NCI-H524 (cell line): ENCODE results near the gene PRKAA2.
A peak's percentile ranks its signal among the peaks of the same experiment; 100 is the strongest.

Experiments used
- DNase-seq, 2 experiments: peaks; one replicate each; lab custom pipeline; 2025; lab: John Stamatoyannopoulos, UW

The PRKAA2 gene

GRCh38 chr1:56713112-56713511 lies 68.0 kb downstream of the PRKAA2 start:
- DNase-seq, result no peak

- no peak for DNase-seq
These were observed 70.0 kb downstream of the PRKAA2 start for GRCh38 chr1:56715156-56715555.

- no peak for DNase-seq
These were observed 74.1 kb downstream of the PRKAA2 start for GRCh38 chr1:56719171-56719570.

GRCh38 chr1:56726706-56727105 lies 81.6 kb downstream of the PRKAA2 start:
- no peak for DNase-seq

- DNase-seq, result no peak
These were observed 83.8 kb downstream of the PRKAA2 start for GRCh38 chr1:56728964-56729363.

GRCh38 chr1:56745231-56745630 lies 100.1 kb downstream of the PRKAA2 start:
- no peak for DNase-seq

GRCh38 chr1:56754708-56755479 lies 109.8 kb downstream of the PRKAA2 start:
- DNase-seq, result no peak

- DNase-seq, result no peak
These were observed 110.8 kb downstream of the PRKAA2 start for GRCh38 chr1:56755911-56756310.

- peak in 1 of 2 experiments; percentile 11 for DNase-seq
These were observed 113.0 kb downstream of the PRKAA2 start for GRCh38 chr1:56758135-56758534.

- no peak for DNase-seq
These were observed 113.7 kb downstream of the PRKAA2 start for GRCh38 chr1:56758794-56759193.
